ENCODE measurements around the gene IL11RA.
"Not testable (repeated sequence)": the region's sequence is repeated elsewhere in the genome, so short reads cannot be mapped to it uniquely, and the experiment has no call there.

Gene IL11RA

DNA sequence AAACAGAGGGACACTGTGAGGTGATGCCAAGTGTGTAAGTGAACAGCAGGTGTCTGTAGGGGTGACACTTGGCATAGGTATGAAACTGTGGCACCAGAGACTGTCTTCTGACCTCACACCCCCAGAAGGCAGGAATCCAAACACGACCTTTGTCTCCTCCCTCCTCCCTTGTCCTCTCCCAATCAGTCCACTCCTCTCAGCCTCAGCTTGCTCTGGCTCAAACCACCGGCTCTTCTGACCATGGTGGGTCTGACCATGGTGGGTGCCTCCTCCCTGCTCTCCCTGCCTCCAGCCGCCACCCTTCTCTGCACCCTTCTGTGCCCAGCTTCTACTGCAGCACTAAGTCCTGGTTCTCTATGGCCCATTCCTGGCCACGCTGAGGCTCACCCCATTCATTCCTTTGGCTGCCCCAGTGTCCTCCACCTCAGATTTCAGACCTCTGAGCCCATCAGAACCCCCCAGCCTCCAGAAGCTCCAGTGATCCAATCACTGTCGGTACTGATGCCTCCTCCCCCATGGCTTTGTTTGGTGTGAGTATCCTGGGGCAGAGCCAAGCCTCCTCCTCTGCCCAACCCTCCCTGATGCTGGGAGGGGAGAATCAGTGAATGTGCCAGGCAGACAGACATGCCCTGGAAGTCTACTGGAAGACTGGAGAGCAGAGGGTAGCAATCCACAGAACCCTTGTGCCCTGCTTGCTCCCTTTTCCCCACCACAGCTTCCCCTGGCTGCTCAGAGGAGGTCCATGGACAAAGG is 21.4 kb upstream of the IL11RA start:
- no peak for DNase-seq

DNA sequence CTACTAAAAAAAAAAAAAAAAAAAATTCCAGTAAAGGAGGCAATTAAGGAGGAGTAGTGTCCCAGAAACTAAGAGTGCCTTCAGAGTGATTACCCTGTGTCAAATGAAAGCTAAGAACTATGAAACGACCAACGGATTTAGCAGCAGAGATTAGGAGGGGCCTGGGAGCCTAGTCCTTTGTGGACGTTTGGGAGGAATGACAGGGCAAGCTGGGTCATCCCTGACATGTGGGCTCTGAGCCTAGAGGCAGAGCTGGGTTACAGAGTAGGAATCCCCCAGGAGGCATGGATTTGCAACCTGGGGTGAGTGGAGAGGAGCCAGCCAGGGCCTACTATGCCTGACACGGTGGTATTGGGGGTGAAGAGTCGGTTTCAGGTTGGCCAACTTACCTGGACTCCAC is 18.8 kb upstream of the IL11RA start:
- no peak for DNase-seq

DNA sequence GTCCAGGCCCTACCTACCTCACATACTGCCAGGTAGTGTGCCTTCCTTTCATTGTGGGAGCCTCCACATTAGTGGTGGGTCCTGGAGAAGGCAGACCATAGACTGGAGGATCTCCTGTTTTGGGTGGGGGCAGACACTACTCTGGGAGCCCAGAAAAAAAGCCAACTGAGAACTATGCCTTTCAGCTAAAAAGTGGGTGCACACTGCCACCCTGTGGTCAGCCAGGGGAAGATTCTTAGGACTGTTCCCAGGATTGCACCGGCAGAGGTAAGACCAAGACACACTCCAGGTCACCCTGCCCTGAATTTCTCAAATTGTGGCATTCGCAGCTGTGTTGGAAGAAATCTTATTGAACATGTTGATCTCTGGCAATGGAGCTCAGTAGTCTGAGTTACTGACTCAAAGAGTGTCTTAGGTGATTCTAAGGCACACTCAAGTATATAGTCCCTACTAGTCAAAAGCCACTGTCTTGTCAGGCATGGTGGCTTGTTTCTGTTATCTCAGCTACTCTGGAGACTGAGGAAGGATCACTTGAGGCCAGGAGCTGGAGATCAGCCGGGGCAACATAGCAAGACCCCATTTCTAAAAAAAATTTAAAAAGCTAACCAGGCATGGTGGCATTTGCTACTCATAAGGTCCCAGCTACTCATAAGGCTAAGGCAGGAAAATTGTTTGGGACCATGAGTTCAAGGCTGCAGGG is 18.0 kb upstream of the IL11RA start:
- DNase-seq: no peak

DNA sequence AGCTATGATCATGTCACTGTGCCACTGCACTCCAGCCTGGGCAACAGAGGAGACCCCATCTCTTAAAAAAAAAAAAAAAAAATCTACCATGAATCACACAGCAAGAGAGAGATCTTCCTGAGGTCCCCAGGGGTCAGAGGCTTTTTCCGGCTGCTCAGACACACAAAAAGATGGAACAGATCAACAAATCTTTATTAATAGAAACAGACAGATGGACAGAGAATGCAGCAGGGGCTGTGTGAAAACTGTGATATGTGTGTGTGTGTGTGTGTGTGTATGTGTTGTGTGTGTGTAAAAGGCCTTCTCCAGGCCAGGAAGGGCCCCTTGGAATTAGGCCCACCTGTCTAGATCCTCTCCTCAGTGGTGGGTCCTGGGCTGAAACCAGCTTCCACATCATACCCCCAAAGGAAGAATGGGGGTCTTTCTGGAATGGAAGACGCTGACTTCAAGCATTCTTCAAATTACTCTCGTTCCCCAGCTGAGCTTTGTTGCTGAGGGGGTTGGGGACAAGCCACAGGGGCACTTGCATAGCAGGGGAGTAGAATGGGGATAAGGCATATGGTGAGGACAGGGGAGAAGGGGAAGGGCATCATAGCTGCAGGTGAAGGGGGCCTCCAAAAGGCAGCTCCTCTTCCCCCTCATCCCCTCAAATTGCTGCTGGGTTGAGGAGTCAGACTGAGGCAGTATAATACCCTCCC is 17.3 kb upstream of the IL11RA start:
- DNase-seq: no peak

DNA sequence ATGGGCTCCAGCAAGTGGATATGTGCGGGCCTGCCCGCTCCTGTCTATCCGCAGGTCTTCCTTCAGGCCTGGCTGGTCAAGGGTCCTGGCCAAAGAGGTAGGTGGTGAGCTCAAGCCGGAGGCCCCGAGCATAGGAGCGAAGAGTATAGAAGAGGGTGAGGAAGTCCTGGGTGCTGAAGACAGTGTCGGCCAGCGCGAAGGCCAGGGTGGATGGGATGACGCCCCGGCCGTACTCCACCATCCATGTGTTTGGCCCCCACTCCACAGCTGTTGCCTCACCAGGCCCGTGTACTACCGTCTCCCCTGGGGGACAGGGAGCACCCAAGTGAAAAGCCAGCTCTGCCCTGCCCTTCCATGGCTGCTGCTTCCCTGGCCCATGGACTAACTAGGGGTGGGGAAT is 16.4 kb upstream of the IL11RA start:
- DNase-seq: no peak

DNA sequence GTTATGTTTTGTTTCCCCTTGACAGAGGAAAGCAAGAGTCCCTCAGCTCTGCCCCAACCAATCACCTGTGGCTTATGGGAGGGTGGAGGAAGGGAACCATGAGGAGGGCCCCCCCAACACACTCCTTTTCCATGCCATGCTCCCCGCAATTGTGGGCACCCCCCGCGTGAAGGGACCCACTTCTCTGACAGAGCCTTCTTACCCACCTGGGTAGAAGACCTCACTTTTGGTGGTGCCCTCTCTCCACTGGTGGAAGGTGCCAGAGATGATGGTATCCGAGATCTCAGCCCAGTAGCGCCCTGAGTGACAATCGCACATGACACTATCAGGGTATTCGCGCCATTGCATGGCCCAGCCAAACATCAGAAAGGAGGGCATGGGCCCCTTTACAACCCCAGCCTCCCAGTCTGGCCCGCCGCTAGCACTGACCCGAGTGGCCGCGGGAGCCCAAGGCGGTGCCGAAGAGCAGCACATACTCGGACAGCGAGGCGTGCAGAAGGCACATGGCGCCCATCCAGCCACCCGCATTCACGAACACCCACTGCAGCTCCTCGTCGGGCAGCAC is 15.1 kb upstream of the IL11RA start:
- DNase-seq: no peak

DNA sequence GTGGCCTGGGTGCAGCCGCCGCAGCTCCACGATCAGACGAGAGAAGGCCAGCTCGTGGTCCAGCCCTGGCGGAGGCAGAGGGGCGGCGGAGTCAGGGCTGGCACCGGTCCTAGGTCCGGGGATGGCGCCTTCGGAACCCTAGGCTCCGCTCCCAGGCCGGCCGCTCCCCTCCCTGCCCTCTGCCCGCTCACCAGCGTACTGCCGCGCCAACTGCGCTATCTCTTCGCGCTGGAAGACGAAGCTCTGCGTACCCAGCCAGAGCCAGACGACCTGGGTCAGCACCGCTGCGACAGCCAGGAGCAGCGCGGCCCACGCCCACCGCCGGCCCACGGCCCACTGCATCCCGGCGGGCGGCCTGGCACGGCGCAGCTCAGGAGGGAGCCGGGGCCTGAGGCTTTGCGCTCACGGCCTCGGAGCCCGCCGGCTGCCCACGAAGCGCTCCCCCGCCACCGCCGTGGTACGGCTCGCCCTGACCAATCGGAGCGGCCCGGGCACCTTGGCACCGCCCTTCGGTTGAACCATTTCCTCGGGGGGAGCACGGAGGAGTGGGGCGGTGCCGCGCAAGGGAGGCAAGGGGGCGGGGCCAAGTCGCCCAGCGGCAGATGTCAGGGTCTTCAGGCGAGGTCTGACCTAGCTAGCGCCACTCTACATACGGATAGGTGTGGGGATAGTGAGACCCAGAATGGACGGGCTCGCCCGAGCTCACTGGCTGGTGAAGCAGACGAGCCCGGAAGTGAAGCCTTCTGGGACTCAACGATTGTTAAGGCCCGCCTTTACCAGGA is 14.4 kb upstream of the IL11RA start, which contains the start of gene SIGMAR1:
TSS of gene SIGMAR1 (minus strand) at position 432 of the 782 bp plus-strand sequence. CDS start at position 342, 90 bp downstream.
- DNase-seq: peak; percentile 86

DNA sequence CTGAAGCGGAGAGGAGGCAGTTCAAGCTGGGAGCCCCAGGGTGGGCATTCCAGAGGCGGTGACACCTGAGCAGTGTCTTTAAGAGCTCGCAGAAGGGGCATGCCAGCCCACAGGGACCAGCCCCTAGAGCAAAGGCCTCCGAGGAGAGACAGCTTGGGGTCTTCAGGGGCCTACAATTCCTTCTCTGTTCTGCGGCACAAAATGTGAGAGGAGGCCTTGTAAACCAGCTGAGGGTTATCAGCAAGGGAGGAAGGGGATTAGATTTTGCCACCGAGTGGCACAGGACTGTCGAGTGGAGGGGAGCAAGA is 13.9 kb upstream of the IL11RA start:
- no peak for DNase-seq

DNA sequence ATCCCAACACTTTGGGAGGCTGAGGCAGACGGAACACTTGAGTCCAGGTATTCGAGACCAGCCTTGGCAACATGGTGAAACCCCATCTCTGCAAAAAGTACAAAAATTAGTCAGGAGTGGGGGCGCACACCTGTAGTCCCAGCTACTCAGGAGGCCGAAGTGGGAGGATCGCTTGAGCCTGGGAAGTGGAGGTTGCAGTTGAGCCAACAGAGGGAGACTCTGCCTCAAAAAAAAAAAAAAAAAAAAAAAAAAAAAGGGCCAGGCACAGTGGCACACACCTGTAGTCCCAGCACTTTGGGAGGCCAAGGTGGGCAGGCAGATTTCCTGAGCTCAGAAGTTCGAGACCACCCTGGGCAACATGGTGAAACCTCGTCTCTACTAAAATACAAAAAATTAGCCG is 12.7 kb upstream of the IL11RA start:
- not testable (repeated sequence) for DNase-seq

DNA sequence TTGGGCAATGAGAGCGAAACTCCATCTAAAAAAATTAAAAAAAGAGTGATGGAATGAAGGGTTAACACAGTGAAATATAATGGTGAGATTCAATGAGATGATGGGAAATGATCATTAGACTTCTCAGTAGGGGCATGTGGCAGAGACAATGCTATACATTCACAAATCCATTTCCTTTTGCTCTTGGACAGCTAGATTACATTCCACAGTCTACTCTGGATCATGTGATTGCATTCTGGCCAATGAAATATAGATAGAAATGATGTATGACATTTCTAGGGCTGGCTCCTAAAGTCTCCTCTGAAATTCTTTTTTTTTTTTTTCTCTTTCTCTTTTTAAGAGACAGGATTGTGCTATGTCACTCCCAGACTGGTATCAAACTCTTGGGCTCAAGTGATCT is 9.3 kb upstream of the IL11RA start:
- DNase-seq: no peak

DNA sequence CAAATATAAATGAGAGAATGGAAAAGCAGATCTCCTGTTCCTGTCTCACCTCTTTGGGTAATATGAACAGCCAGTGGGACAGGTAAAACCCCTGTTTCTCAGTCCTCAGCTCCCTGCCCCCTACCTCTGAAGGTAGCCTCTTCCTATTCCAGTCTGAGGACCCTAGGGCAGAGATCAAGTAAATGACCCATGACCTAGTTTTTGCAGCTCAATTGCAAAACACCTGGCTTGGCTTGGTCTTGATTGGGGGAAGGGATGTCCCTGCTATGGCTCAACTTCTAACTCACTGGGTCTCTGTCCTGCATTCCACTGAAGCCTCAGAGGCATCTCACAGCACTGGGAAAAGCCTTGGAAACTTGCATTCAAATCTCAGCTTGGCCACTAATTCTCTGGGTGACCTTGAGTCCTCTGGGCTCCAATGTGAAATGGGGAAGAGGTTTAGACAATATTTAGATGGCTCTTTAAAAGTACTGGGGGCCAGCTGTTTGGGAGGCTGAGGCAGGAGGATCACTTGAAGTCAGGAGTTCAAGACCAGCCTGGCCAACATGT is 7.1 kb upstream of the IL11RA start:
- DNase-seq: no peak

DNA sequence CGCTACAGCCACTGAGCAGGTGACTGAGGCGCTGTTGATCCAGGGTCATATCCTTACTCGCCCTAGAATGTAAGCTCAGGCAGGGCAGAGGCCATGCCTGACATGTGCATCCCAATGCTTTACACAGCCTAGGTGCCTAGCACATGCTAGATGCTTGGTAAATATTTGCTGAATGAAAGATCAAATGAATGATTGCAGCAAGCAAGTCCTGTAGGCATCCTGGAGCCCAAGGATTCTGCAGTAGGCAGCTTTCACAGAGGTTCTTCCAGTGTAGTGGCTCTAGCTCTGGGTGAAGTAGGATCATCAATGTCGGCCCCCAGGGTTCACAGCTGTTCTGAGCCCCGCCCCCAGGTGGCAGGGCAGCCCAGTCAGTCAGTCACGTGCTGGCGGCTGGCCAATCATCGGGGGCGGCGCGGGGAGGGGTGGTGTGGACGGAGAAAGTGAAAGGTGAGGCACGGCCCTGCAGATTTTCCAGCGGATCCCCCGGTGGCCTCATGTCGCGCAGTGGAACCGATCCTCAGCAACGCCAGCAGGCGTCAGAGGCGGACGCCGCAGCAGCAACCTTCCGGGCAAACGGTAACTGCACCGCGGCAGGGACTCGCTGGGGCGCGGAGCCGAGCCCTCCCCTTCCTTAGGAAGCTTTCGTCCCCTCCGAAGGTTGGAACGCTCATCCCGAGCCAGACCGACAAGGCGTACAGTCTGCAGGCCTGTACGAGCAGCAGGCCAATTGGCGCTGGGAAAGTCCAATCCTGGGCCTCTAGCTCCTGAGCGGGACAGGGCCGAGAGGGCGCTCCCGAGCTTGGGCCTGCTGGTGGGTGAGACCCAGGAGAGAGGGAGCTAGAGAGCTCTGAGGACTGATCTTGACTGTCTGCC is 5.5 kb upstream of the IL11RA start, which contains the start of gene GALT:
TSS of gene GALT (plus strand) at position 465 of the 873 bp plus-strand sequence. CDS start at position 495, 30 bp downstream.
- DNase-seq: peak; percentile 48

DNA sequence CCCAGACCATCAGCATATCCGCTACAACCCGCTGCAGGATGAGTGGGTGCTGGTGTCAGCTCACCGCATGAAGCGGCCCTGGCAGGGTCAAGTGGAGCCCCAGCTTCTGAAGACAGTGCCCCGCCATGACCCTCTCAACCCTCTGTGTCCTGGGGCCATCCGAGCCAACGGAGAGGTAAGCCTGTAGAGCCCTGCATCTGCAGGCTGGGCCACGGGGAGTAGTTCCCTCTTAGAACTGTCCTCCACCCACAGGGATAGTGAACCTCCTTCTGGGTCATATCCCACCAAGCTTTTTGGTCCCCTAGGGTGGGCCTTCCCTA is 4.9 kb upstream of the IL11RA start:
- DNase-seq: no peak

DNA sequence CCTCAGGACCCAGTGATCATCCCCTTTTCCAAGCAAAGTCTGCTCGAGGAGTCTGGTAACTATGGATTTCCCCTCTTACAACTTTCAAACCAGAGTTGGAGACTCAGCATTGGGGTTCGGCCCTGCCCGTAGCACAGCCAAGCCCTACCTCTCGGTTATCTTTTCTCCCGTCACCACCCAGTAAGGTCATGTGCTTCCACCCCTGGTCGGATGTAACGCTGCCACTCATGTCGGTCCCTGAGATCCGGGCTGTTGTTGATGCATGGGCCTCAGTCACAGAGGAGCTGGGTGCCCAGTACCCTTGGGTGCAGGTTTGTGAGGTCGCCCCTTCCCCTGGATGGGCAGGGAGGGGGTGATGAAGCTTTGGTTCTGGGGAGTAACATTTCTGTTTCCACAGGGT is 4.3 kb upstream of the IL11RA start:
- no peak for DNase-seq

DNA sequence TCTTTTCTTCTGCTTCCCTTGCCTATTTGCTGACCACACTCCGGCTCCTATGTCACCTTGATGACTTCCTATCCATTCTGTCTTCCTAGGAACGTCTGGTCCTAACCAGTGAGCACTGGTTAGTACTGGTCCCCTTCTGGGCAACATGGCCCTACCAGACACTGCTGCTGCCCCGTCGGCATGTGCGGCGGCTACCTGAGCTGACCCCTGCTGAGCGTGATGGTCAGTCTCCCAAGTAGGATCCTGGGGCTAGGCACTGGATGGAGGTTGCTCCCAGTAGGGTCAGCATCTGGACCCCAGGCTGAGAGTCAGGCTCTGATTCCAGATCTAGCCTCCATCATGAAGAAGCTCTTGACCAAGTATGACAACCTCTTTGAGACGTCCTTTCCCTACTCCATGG is 3.3 kb upstream of the IL11RA start:
- DNase-seq: no peak

DNA sequence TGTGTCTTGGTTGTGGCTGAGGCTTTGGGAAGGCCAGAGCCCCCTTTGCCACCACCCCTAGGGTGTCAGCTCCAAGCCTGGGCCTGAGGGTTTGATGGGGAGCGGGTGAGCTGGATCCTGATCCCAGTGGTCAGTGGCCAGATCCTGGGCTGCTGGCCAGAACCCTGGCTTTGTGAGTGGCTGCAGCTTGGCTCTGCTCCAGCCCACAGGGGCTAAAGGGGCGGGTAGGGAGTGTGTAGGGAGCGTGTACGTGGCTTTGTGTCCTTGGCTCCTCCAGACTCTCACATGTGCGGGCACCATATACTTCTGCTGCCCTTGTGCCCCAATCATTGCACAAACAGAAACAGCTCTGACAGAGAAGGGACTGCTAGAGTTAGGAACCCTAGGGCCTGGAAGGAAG is 1.2 kb upstream of the IL11RA start:
- DNase-seq: no peak

DNA sequence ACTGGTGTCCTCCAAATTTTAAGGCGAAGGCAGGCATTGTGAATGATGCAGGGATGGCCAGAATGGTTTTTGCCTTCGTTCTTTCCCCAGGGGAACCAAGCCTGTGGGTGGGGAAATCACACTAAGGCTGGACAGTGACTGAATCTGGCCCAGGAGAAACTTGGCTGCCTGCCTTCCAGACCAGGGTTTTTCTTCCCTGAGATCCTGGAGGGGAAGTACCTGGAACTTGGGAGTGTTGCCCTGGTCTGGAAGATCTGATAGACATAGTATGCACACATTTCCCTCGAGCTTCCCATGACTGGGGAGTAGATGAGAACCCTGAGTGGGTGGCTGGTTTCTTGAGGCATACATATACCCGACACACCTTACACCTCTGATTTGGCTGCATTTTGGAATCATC is 664 bp upstream of the IL11RA start:
- no peak for DNase-seq

DNA sequence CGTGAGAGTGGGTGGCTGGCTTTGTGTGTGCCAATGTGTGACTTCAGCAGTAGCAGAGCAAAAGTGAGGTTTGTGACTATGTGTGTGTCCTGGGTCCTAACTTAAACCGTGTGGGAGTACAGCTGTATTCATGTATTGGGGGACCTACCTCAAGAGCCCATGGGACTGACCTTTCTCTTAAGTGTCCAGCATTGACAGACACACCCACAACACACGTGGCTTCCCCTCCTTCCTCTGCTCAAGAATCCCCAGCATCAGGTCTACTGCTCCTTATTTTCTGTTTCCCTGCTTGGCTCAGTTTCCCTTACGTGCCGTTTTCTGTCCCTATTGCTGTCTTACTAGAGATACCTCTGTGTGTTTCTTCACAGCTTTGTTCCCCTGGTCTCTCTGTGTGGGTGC is 616 bp downstream of the IL11RA start:
- DNase-seq: no peak

DNA sequence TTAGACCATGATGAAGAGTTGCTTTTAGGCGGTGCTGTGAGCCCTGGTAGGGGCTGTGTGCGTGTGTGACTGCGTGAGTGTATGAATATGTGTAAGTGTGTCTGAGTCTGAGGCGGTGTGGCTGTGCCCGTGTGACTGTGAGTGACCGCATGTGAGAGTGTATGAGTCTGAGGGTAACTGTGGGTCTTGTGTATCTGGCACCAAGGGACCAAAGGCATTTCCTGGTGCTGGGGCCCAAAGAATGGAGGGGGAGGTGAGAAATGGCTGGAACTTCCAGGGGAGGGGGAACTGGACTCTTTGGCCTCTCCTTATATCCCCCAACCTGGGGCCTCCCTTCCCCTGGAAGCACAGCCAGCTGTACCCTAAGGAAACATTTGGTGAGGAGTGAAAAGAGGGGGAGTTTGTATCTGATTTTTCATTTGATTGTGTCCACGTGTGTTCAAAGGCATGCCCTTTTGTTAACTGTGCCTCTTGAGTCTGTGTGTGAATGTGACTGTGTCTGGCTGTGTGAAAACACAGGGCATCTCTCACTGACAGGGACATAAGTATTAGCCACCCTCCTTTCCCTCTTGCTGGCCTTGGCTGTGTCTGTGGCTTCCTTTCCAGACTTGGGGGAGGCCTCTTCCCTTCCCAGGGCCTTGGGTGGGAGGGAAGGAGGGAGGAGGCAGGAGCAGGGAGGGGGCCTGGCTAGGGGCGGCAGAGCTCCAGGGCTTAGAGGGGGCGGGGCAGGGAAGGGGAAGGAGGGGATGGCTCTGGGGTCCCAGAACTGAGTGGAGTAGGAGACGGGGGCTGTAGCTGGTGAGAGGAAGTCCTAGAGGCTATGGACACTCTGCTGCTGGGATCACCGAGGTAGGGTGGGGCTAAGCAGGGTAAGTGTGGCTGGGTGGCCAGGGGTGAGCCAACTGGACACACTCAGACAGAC is 1.4 kb downstream of the IL11RA start:
- no peak for DNase-seq

DNA sequence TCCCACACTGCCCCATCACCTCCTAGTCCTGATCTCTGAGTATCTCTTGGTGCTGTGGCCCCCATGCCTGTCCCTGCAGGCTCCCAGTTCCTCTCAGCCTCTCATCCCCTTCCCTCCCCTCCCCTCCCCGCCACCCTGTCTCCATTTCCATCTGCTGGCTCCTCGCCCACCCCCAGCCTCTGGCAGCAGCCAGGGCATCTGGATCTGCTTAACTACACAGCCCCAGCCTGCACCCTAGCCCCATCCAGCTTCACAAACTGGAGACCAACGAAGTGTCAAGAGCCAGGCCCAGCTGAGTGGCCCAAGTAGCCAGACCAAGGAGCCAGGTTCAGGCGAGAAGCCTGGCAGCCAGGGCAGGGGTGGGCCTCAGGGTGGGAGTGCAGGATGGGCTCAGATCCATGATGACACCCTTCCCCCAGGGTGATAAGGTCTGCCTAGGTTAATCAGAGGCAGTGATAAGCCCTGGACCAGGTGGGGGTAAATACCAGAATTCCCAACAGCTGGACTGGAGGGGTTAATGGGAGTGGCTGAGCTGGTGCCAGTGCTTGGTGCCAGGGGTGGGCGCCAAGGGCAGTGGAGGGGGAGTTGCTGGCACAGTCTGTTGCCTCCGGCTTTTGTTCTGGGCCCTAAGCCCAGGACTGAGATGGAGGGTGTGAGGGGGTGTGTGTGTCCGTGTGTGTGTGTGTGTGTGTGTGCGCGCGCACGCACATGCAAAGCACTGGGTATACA is 2.5 kb downstream of the IL11RA start:
- no peak for DNase-seq
